Vagina (tissue), 2 donors: ENCODE results near the gene PRIM1.

Experiments used
- CTCF ChIP-seq, 3 experiments: fragments of 450-650 bp in 2 of 3; fragments of 200-600 bp in 1 of 3; sonication (generic) in 1 of 3; IDR thresholded peaks; one replicate each; pipeline ENCODE4 v1.5.1; 2017 to 2019; ENCODE audit warnings: antibody characterized with exemption in 3 of 3, mild to moderate bottlenecking in 2 of 3, moderate library complexity in 2 of 3
- POLR2AphosphoS5 ChIP-seq, 2 donors: sonication (generic); formaldehyde crosslinking; IDR thresholded peaks; one replicate each; pipeline ENCODE4 v1.9.0; 2017; ENCODE audit warnings: antibody characterized with exemption in 2 of 2, mild to moderate bottlenecking in 2 of 2, low read depth in 1 of 2; ENCODE audit not compliant: insufficient read depth in 1 of 2

- TF ChIP-seq CTCF (IDR thresholded peaks at IDR 0.05) (no peak), POLR2AphosphoS5 (IDR thresholded peaks at IDR 0.05; ENCODE audit: insufficient read depth in 1 of 2, low read depth in 1 of 2) (peak in 1 of 2 donors; percentile 37)
These were observed 16.3 kb upstream of the PRIM1 start for GRCh38 chr12:56768424-56768823.
